ENCODE results near the gene KBTBD6.

DNA sequence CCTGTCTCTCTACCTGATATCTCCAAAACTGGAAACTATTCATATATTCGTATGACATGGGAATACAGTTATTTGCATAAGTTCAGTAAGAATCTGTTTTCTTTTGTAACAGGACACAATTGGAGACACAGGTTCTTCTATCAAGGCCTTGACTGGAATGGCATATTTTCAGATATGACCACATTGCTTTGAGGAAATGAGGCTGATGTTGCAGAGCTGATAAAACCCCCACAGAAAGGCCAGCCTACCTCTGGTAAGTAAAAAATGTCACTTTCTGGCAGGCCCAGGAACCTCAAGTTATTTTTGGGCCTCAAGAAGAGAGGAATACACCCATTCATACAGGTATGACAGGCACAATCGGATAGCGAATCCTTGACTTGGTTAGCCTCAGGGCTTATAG, 29.5 kb upstream of the KBTBD6 start:
- TF ChIP-seq JUND (IDR thresholded peaks at IDR 0.05), result no peak
- TF ChIP-seq CTCF (IDR thresholded peaks at IDR 0.05 in 2 of 3, conservative IDR thresholded peaks at IDR 0.05 in 1 of 3; ENCODE audit: borderline replicate concordance in 1 of 3, insufficient read depth in 1 of 3, low read depth in 2 of 3, low read length in 2 of 3), result no peak
- TF ChIP-seq POLR2AphosphoS5 (IDR thresholded peaks at IDR 0.05; ENCODE audit: low read depth, low read length), result no peak
- no peak for TF ChIP-seq CEBPB (IDR thresholded peaks at IDR 0.05; ENCODE audit: low read depth)
